HCT116 (cell line): Measurements from ENCODE around the gene MYBPC2.

ENCODE experiments used
- CBX3 ChIP-seq: IDR thresholded peaks from 2 replicates; pipeline ENCODE4 v1.6.1; 2012; ENCODE audit warnings: low read depth
- CEBPB ChIP-seq: IDR thresholded peaks from 2 replicates; pipeline ENCODE4 v1.6.1; 2012; ENCODE audit warnings: low read depth
- CTCF ChIP-seq, 3 experiments: fragments of 200-600 bp in 1 of 3; sonication (generic) in 1 of 3; IDR thresholded peaks in 2 of 3; conservative IDR thresholded peaks in 1 of 3; 2 replicates each; pipeline ENCODE4 v1.5.1; 2012 to 2017; ENCODE audit warnings: low read depth in 2 of 3, low read length in 2 of 3, antibody characterized with exemption in 1 of 3, borderline replicate concordance in 1 of 3, control low read depth in 1 of 3, mild to moderate bottlenecking in 1 of 3, mixed read lengths in 1 of 3, mixed run types in 1 of 3, moderate library complexity in 1 of 3; ENCODE audit not compliant: insufficient read depth in 1 of 3
- ELF1 ChIP-seq: IDR thresholded peaks from 2 replicates; pipeline ENCODE4 v1.6.1; 2012; ENCODE audit warnings: low read depth, borderline replicate concordance
- EZH2phosphoT487 ChIP-seq: fragments of 200-600 bp; IDR thresholded peaks from 2 replicates; pipeline ENCODE4 v1.6.1; 2018; ENCODE audit warnings: antibody characterized with exemption, borderline replicate concordance
- FOSL1 ChIP-seq: IDR thresholded peaks from 2 replicates; pipeline ENCODE4 v1.6.1; 2012; ENCODE audit warnings: low read depth
- JUND ChIP-seq: IDR thresholded peaks from 2 replicates; pipeline ENCODE4 v1.6.1; 2012
- MAX ChIP-seq: IDR thresholded peaks from 2 replicates; pipeline ENCODE4 v1.6.1; 2012
- POLR2A ChIP-seq: IDR thresholded peaks from 2 replicates; pipeline ENCODE4 v1.7.0; 2011; ENCODE audit warnings: borderline replicate concordance; ENCODE audit not compliant: insufficient read depth, insufficient read length; ENCODE audit errors: extremely low read depth
- POLR2AphosphoS5 ChIP-seq: IDR thresholded peaks from 2 replicates; pipeline ENCODE4 v1.6.1; 2011; ENCODE audit warnings: mild to moderate bottlenecking, low read depth, low read length, moderate library complexity
- RAD21 ChIP-seq: IDR thresholded peaks from 2 replicates; pipeline ENCODE4 v1.6.1; 2012; ENCODE audit warnings: low read depth, mild to moderate bottlenecking
- REST ChIP-seq: IDR thresholded peaks from 2 replicates; pipeline ENCODE4 v1.6.1; 2012; ENCODE audit warnings: low read depth
- SP1 ChIP-seq: IDR thresholded peaks from 2 replicates; pipeline ENCODE4 v1.6.1; 2012; ENCODE audit warnings: low read depth

- TF ChIP-seq CTCF (IDR thresholded peaks at IDR 0.05 in 2 of 3, conservative IDR thresholded peaks at IDR 0.05 in 1 of 3; ENCODE audit: borderline replicate concordance in 1 of 3, insufficient read depth in 1 of 3, low read depth in 2 of 3, low read length in 2 of 3) (no peak), POLR2A (no peak), SP1 (no peak), POLR2AphosphoS5 (no peak), FOSL1 (no peak), CEBPB (no peak), ELF1 (no peak), REST (no peak), RAD21 (no peak), CBX3 (no peak), EZH2phosphoT487 (no peak), JUND (no peak), MAX (no peak)
Measured at GRCh38 chr19:50477751-50478515, 45.2 kb downstream of the MYBPC2 start.
